IMR-90 (cell line): Measurements from ENCODE around the gene NXN. TPM values are rescaled to one million over a fixed set of nuclear protein-coding genes. Genes with fewer than 3 reads are reported as not detected.

Source experiments
- ATAC-seq: fragments of 200-7000 bp; cut with Tn5 transposase; 2 replicates; pipeline ENCODE4 v1.9.1; 2020; ENCODE audit warnings: low read depth, mild to moderate bottlenecking, moderate library complexity
- BruUV-seq: library from RNA; stranded (reverse); fragments of 400-500 nt; replicated peaks from 2 replicates; lab custom pipeline; 2021; lab: Mats Ljungman, UMichigan
- CTCF ChIA-PET: fragments of 300-600 bp; formaldehyde crosslinking; extraction: SDS; loops from one replicate; lab custom pipeline; 2021; ENCODE audit warnings: antibody characterized with exemption; lab: Yijun Ruan, JAX
- POLR2A ChIA-PET: fragments of 300-600 bp; sonication (Branson Sonifier 250); formaldehyde crosslinking; loops from one replicate; lab custom pipeline; 2022; ENCODE audit warnings: antibody characterized with exemption; ENCODE audit not compliant: unreplicated experiment; lab: Charles Lee
- DNase-seq: peaks from one replicate; pipeline ENCODE4 v3.0.0; 2013
- H2AFZ ChIP-seq: replicated peaks from 2 replicates; pipeline ENCODE3; 2013; ENCODE audit warnings: low read length, mild to moderate bottlenecking; ENCODE audit not compliant: poor library complexity
- H2AK5ac ChIP-seq: 2 replicates; pipeline ENCODE4 v1.6.1; 2013; ENCODE audit warnings: low read depth, low read length, inconsistent platforms
- H2AK9ac ChIP-seq: replicated peaks from 2 replicates; pipeline ENCODE3; 2013; ENCODE audit warnings: mild to moderate bottlenecking, low read depth, low read length, moderate library complexity; ENCODE audit not compliant: poor library complexity
- H2BK120ac ChIP-seq: 2 replicates; pipeline ENCODE4 v1.6.1; 2013; ENCODE audit warnings: low read depth, low read length, inconsistent platforms
- H2BK15ac ChIP-seq: 3 replicates; pipeline ENCODE4 v1.6.1; 2013; ENCODE audit warnings: low read depth, low read length, inconsistent platforms
- H2BK20ac ChIP-seq: 2 replicates; pipeline ENCODE4 v1.6.1; 2013; ENCODE audit warnings: low read depth, mild to moderate bottlenecking, inconsistent platforms, low read length, moderate library complexity
- H2BK5ac ChIP-seq: 2 replicates; pipeline ENCODE4 v1.6.1; 2013; ENCODE audit warnings: mild to moderate bottlenecking, low read depth, low read length, inconsistent platforms; ENCODE audit not compliant: poor library complexity, severe bottlenecking
- H3K14ac ChIP-seq: replicated peaks from 2 replicates; pipeline ENCODE4 v1.6.1; 2013; ENCODE audit warnings: low read depth, low read length, inconsistent platforms
- H3K18ac ChIP-seq: 2 replicates; pipeline ENCODE4 v1.6.1; 2013; ENCODE audit warnings: low read depth, low read length, control low read depth
- H3K23ac ChIP-seq: 2 replicates; pipeline ENCODE4 v1.6.1; 2013; ENCODE audit warnings: low read depth, low read length, inconsistent platforms
- H3K27ac ChIP-seq: 2 replicates; pipeline ENCODE4 v1.5.1; 2013; ENCODE audit warnings: mild to moderate bottlenecking, control low read depth, low read length; ENCODE audit not compliant: insufficient read depth
- H3K27me3 ChIP-seq: 2 replicates; pipeline ENCODE4 v1.6.1; 2013; ENCODE audit warnings: low read length; ENCODE audit not compliant: control insufficient read depth, insufficient read depth
- H3K36me3 ChIP-seq: 2 replicates; pipeline ENCODE4 v1.6.1; 2013; ENCODE audit warnings: low read length, mixed read lengths; ENCODE audit not compliant: control insufficient read depth, insufficient read depth
- H3K4ac ChIP-seq: 2 replicates; pipeline ENCODE4 v1.6.1; 2013; ENCODE audit warnings: low read depth, low read length, inconsistent platforms
- H3K4me1 ChIP-seq: 2 replicates; pipeline ENCODE4 v1.6.1; 2013; ENCODE audit warnings: low read length, mixed read lengths; ENCODE audit not compliant: control insufficient read depth, insufficient read depth
- H3K4me2 ChIP-seq: 2 replicates; pipeline ENCODE4 v1.6.1; 2013; ENCODE audit warnings: low read depth, mild to moderate bottlenecking, control low read depth, low read length, moderate library complexity
- H3K4me3 ChIP-seq: 2 replicates; pipeline ENCODE4 v1.5.1; 2013; ENCODE audit warnings: low read depth, mild to moderate bottlenecking, control low read depth, low read length, moderate library complexity; ENCODE audit not compliant: insufficient read depth
- H3K56ac ChIP-seq: 2 replicates; pipeline ENCODE4 v1.6.1; 2013; ENCODE audit warnings: low read length, inconsistent platforms; ENCODE audit not compliant: insufficient read depth; ENCODE audit errors: extremely low read depth
- H3K79me1 ChIP-seq, 2 experiments: 2 replicates each; pipeline ENCODE4 v1.6.1; 2013; ENCODE audit warnings: low read length in 2 of 2, inconsistent platforms in 1 of 2, low read depth in 1 of 2
- H3K9ac ChIP-seq: 2 replicates; pipeline ENCODE4 v1.6.1; 2013; ENCODE audit warnings: low read depth, low read length, control low read depth
- H3K9me1 ChIP-seq: 2 replicates; pipeline ENCODE4 v1.6.1; 2013; ENCODE audit warnings: low read length, inconsistent platforms; ENCODE audit not compliant: insufficient read depth
- H3K9me3 ChIP-seq: 2 replicates; pipeline ENCODE4 v1.6.1; 2013; ENCODE audit warnings: low read length; ENCODE audit not compliant: control insufficient read depth, insufficient read depth
- H4K20me1 ChIP-seq: 2 replicates; pipeline ENCODE4 v1.6.1; 2013; ENCODE audit warnings: low read length, inconsistent platforms; ENCODE audit not compliant: insufficient read depth
- H4K5ac ChIP-seq: 2 replicates; pipeline ENCODE4 v1.6.1; 2013; ENCODE audit warnings: mild to moderate bottlenecking, low read depth, low read length, control low read depth
- H4K8ac ChIP-seq, 2 experiments: 2 replicates each; pipeline ENCODE4 v1.6.1; 2013; ENCODE audit warnings: low read depth in 2 of 2, low read length in 2 of 2, control low read depth in 1 of 2, inconsistent platforms in 1 of 2
- H4K91ac ChIP-seq: 2 replicates; pipeline ENCODE4 v1.6.1; 2013; ENCODE audit warnings: low read depth, low read length, inconsistent platforms; ENCODE audit not compliant: insufficient read depth
- BHLHE40 ChIP-seq: fragments of 150-350 bp; IDR thresholded peaks from 2 replicates; pipeline ENCODE4 v1.6.1; 2016; ENCODE audit warnings: mild to moderate bottlenecking, low read depth, low read length
- CEBPB ChIP-seq: IDR thresholded peaks from 2 replicates; pipeline ENCODE4 v1.6.1; 2012; ENCODE audit warnings: low read depth, low read length, improper control_type of control experiment
- CHD1 ChIP-seq: IDR thresholded peaks from 2 replicates; pipeline ENCODE4 v1.6.1; 2012; ENCODE audit warnings: low read depth, low read length, improper control_type of control experiment
- ELK1 ChIP-seq: fragments of 150-350 bp; IDR thresholded peaks from 2 replicates; pipeline ENCODE4 v1.6.1; 2016; ENCODE audit warnings: low read depth, mild to moderate bottlenecking, low read length, moderate library complexity, borderline replicate concordance
- FOS ChIP-seq: fragments of 150-350 bp; IDR thresholded peaks from 2 replicates; pipeline ENCODE4 v1.6.1; 2016; ENCODE audit warnings: low read depth, low read length
- MAFK ChIP-seq: IDR thresholded peaks from 2 replicates; pipeline ENCODE4 v1.6.1; 2012; ENCODE audit warnings: low read depth, low read length, improper control_type of control experiment
- MAZ ChIP-seq: IDR thresholded peaks from 2 replicates; pipeline ENCODE4 v1.6.1; 2012; ENCODE audit warnings: low read depth, mild to moderate bottlenecking, low read length, improper control_type of control experiment, moderate library complexity, borderline replicate concordance
- MXI1 ChIP-seq: IDR thresholded peaks from 2 replicates; pipeline ENCODE4 v1.6.1; 2012; ENCODE audit warnings: low read depth, mild to moderate bottlenecking, low read length, moderate library complexity, borderline replicate concordance
- POLR2A ChIP-seq: IDR thresholded peaks from 2 replicates; pipeline ENCODE4 v1.6.1; 2012; ENCODE audit warnings: mild to moderate bottlenecking, low read depth, low read length
- RAD21 ChIP-seq: IDR thresholded peaks from 2 replicates; pipeline ENCODE4 v1.6.1; 2012; ENCODE audit warnings: low read length, improper control_type of control experiment
- RCOR1 ChIP-seq: IDR thresholded peaks from 2 replicates; pipeline ENCODE4 v1.6.1; 2012; ENCODE audit warnings: mild to moderate bottlenecking, low read length, improper control_type of control experiment; ENCODE audit not compliant: insufficient replicate concordance
- RFX5 ChIP-seq: IDR thresholded peaks from 2 replicates; pipeline ENCODE4 v1.8.0; 2012; ENCODE audit warnings: low read depth, mild to moderate bottlenecking, low read length, moderate library complexity
- SMC3 ChIP-seq: fragments of 150-350 bp; IDR thresholded peaks from 2 replicates; pipeline ENCODE4 v1.6.1; 2016; ENCODE audit warnings: low read depth, mild to moderate bottlenecking, antibody characterized with exemption, low read length, moderate library complexity
- USF2 ChIP-seq: fragments of 150-350 bp; IDR thresholded peaks from 2 replicates; pipeline ENCODE4 v1.6.1; 2017; ENCODE audit warnings: mild to moderate bottlenecking, antibody characterized with exemption, low read length, low read depth
- WGBS, 2 experiments: methylation state at CpG; one replicate each; pipeline versions ENCODE4 v1.1.5 to v1.1.7; 2013; ENCODE audit warnings: missing lambda C conversion rate in 2 of 2; ENCODE audit not compliant: insufficient read length in 1 of 2; ENCODE audit errors: extremely low coverage in 2 of 2; 5-methylcytosine and 5-hydroxymethylcytosine counted together
- dilution Hi-C: fragments of 300-500 bp; cut with HindIII; formaldehyde crosslinking; loops from one replicate; pipeline ENCODE4 v1.14.3; 2018; ENCODE audit warnings: low sequenced_read_pairs; ENCODE audit not compliant: unreplicated experiment
- in situ Hi-C: fragments of 300-500 bp; cut with MboI; formaldehyde crosslinking; loops from 3 replicates; pipeline ENCODE4 v1.14.3; 2019; ENCODE audit warnings: low sequenced_read_pairs, inconsistent platforms, mixed read lengths
- intact Hi-C: fragments of 100-400 bp; cut with micrococcal nuclease; formaldehyde crosslinking; loops from 2 replicates; pipeline ENCODE4 v1.10.0; 2022
- polyA plus RNA-seq, 3 experiments: library from polyadenylated mRNA; depleted of rRNA; stranded (reverse); fragments of >200 nt; gene quantifications; 2 replicates each; pipeline ENCODE4 v1.2.3, GENCODE V29; 2012; ENCODE audit warnings: low replicate concordance in 1 of 3
- total RNA-seq: library from RNA; depleted of rRNA; stranded (reverse); fragments of >200 nt; gene quantifications from 2 replicates; pipeline ENCODE4 v1.2.3, GENCODE V29; 2012

Gene NXN
- total and polyA plus RNA-seq, 2 of the 4 experiments (the other 2 are of a cell fraction): 52.5 to 116 TPM

GRCh38 chr17:975371-975915 is 4.1 kb downstream of the NXN start:
- Histone ChIP-seq H4K8ac (no peak overlapping the region), H4K5ac (no peak overlapping the region), H2BK20ac (no peak overlapping the region), H2BK15ac (no peak overlapping the region), H3K23ac (peak overlapping the region; percentile 41; the same call in 1 of the 2 replicates), H3K18ac (no peak overlapping the region), H2AK9ac (peak overlapping the region; percentile 62), H4K20me1 (peaks cover 74% of the 10 kb centered on the region), H2BK120ac (no peak overlapping the region), H3K4me3 (no peak overlapping the region), H3K56ac (no peak overlapping the region), H3K9me1 (peaks cover 13% of the 10 kb centered on the region), H2AFZ (no peak overlapping the region), H2BK5ac (no peak overlapping the region), H3K36me3 (peaks cover 12% of the 10 kb centered on the region), H4K91ac (no peak overlapping the region), H3K27me3 (no peaks in the 10 kb centered on the region), H3K27ac (no peak overlapping the region), H3K4me1 (peaks cover 13% of the 10 kb centered on the region), H3K9ac (no peak overlapping the region), H3K79me1 (peaks cover 21 to 58% of the 10 kb centered on the region in 2 experiments; a peak in 3 of 4 replicates), H3K14ac (no peak overlapping the region), H2AK5ac (no peak overlapping the region), H3K4me2 (peak overlapping the region; percentile 57; the same call in 1 of the 2 replicates), H3K4ac (no peak overlapping the region), H3K9me3 (no peaks in the 10 kb centered on the region; the same call in 1 of the 2 replicates)
- intact Hi-C loops: no loop called here
- in situ Hi-C loops: no loop called here
- POLR2A ChIA-PET: no interaction called here
- dilution Hi-C loops: loop anchor here (25.0 kb wide), 1 partner anchor 188 kb away; the partner anchor contains the start of genes GLOD4 and MRM3
- 35% methylated on average over 4 of the region's 5 CpGs; no CpG with 5 or more reads in 1 of the 2 experiments for WGBS, 2 experiments
- DNase-seq (no peak), ATAC-seq (no peak)
- BruUV-seq: no TSS peak
- no peak for TF ChIP-seq CHD1
- no peak for TF ChIP-seq RAD21
- no peak for TF ChIP-seq CEBPB
- TF ChIP-seq RCOR1: no peak
- no peak for TF ChIP-seq ELK1
- no peak for TF ChIP-seq SMC3
- no peak for TF ChIP-seq RFX5
- TF ChIP-seq MAZ: no peak
- TF ChIP-seq POLR2A: no peak
- no peak for TF ChIP-seq MAFK
- TF ChIP-seq BHLHE40: no peak
- TF ChIP-seq MXI1: no peak
- TF ChIP-seq FOS: no peak
- no peak for TF ChIP-seq USF2
- CTCF ChIA-PET: no interaction called here
